AG04450 (cell line): Measurements from ENCODE around the gene ZCWPW2. TPM values are rescaled to one million over a fixed set of nuclear protein-coding genes. Genes with fewer than 3 reads are reported as not detected.

Experiments used
- CTCF ChIA-PET: fragments of 300-600, 350-600 bp; formaldehyde crosslinking; extraction: SDS; loops from one replicate; lab custom pipeline; 2022; ENCODE audit warnings: antibody characterized with exemption, inconsistent platforms; lab: Charles Lee
- POLR2A ChIA-PET: fragments of 350-600 bp; formaldehyde crosslinking; extraction: SDS; loops from one replicate; lab custom pipeline; 2021; ENCODE audit warnings: antibody characterized with exemption, inconsistent platforms; lab: Yijun Ruan, JAX
- DNase-seq: peaks from one replicate; pipeline ENCODE4 v3.0.0-alpha.2; 2011; ENCODE audit warnings: low read depth, low spot score
- H3K27ac ChIP-seq: one replicate; pipeline ENCODE4 v1.5.1; 2012; ENCODE audit warnings: low read depth, low read length, control low read depth
- H3K27me3 ChIP-seq: one replicate; pipeline ENCODE4 v1.6.0; 2012; ENCODE audit warnings: low read length; ENCODE audit not compliant: control insufficient read depth, insufficient read depth
- H3K4me3 ChIP-seq: 2 replicates; pipeline ENCODE4 v1.5.1; 2011; ENCODE audit warnings: mild to moderate bottlenecking, low read depth, low read length, control low read depth
- H3K9me3 ChIP-seq: 2 replicates; pipeline ENCODE4 v1.5.1; 2012; ENCODE audit warnings: low read length; ENCODE audit not compliant: control insufficient read depth, insufficient read depth
- polyA plus RNA-seq: library from polyadenylated mRNA; depleted of rRNA; stranded (reverse); fragments of >200 nt; gene quantifications from 2 replicates; pipeline ENCODE4 v1.2.3, GENCODE V29; 2011
- TF ChIP-seq, protein P1 (sequence below): IDR thresholded peaks from 2 replicates; pipeline ENCODE4 v1.5.1; 2011; ENCODE audit warnings: low read depth, low read length, control low read depth, inconsistent platforms

ZCWPW2 gene
- polyA plus RNA-seq, 1 experiment = 0.76 TPM

- Histone ChIP-seq H3K9me3 (no peaks in the 10 kb centered on the region), H3K27ac (no peak overlapping the region), H3K4me3 (no peak overlapping the region), H3K27me3 (no peaks in the 10 kb centered on the region)
- POLR2A ChIA-PET = no interaction called here
- CTCF ChIA-PET = interaction anchor here (1.5 kb wide), 1 partner anchor 29 kb away, joined by 4 read pairs; no protein-coding TSS in a partner anchor
- DNase-seq = no peak
- TF ChIP-seq, protein P1, sequence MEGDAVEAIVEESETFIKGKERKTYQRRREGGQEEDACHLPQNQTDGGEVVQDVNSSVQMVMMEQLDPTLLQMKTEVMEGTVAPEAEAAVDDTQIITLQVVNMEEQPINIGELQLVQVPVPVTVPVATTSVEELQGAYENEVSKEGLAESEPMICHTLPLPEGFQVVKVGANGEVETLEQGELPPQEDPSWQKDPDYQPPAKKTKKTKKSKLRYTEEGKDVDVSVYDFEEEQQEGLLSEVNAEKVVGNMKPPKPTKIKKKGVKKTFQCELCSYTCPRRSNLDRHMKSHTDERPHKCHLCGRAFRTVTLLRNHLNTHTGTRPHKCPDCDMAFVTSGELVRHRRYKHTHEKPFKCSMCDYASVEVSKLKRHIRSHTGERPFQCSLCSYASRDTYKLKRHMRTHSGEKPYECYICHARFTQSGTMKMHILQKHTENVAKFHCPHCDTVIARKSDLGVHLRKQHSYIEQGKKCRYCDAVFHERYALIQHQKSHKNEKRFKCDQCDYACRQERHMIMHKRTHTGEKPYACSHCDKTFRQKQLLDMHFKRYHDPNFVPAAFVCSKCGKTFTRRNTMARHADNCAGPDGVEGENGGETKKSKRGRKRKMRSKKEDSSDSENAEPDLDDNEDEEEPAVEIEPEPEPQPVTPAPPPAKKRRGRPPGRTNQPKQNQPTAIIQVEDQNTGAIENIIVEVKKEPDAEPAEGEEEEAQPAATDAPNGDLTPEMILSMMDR = no peak
These were observed 156.5 kb downstream of the ZCWPW2 start for GRCh38 chr3:28504976-28505375.

DNA sequence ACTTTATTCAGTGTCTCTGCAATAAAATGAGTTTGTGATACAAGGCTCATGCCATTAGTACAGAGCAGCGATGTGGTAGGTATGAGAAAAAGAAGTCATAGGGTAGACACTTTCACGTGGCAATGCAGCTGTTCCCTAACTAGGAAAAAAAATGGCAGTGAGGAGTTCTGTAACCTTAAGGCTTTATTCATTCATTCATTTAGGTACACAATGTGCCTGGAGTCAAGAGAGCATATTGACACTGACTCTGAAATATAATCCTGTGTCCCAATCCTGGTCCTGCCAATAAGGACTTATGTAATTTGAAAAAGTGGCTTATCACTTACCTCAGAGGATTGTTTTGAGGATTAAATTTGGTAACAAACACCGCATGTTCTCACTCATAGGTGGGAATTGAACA lies 173.1 kb downstream of the ZCWPW2 start:
- ChIA-PET POLR2A (no interaction called here), CTCF (no interaction called here)
- H3K9me3 ChIP-seq = no peaks in the 10 kb centered on the region
- TF ChIP-seq, protein P1 = no peak
- no peak overlapping the region for H3K4me3 ChIP-seq
- DNase-seq = no peak
- no peak overlapping the region for H3K27ac ChIP-seq
- H3K27me3 ChIP-seq = no peaks in the 10 kb centered on the region

DNA sequence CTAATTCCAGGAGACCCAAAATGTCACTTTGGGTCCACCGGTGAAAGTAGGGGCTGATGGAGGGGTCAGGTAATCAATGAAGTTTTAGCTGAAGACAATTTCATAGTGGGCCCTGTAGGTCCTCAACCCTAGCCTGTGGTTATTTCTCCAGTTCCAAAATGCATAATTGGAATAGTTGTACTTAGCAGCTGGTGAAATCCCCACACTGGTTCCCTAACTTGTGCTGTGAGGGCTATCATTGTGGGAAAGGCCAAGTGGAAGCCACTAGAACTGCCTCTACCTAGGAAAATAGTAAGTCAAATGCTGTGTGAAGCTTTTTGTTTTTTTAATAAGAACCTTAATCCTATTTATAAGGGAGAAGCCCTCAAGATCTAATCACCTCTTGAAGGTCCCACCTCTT lies 193.8 kb downstream of the ZCWPW2 start:
- DNase-seq = no peak
- no peak overlapping the region for H3K4me3 ChIP-seq
- TF ChIP-seq, protein P1 = no peak
- ChIA-PET POLR2A (no interaction called here), CTCF (no interaction called here)
- H3K27ac ChIP-seq = no peak overlapping the region
- H3K27me3 ChIP-seq = no peaks in the 10 kb centered on the region
- no peaks in the 10 kb centered on the region for H3K9me3 ChIP-seq

DNA sequence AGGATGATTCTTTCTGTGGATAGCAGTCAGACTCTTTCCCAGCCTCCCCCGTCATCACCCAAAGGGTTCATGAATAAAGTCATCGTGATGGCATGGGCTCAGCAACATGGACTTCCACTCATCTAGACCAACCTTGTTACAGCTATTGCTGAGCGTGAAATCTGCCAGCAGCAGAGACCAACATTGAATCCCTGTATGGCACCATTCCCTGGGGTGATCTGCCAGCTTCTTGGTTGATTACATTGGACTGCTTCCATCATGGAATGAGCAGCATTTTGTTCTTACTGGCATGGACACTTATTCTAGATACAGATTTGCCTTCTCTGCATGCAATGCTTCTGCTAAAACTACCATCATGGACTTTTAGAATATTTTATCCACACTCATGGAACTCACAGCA lies 195.7 kb downstream of the ZCWPW2 start:
- no peak for DNase-seq
- no peak overlapping the region for H3K27ac ChIP-seq
- no peak overlapping the region for H3K4me3 ChIP-seq
- no peaks in the 10 kb centered on the region for H3K27me3 ChIP-seq
- ChIA-PET CTCF (no interaction called here), POLR2A (no interaction called here)
- TF ChIP-seq, protein P1 = no peak
- no peaks in the 10 kb centered on the region for H3K9me3 ChIP-seq

DNA sequence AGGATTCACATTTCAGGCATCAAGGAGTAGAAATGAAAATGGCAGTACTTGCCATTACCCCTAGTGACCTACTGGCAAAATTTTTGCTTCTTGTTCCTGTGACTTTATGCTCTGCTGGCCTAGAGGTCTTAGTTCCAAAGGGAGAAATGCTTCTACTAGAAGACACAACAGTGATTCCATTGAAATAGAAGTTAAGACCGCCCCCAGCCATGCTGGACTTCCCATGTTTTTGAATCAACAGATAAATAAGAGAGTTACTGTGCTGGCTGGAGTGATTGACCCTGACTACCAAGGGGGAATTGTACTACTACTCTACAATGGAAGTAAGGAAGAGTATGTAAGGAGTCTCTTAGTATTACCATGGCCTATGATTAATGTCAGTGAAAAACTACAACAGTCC lies 196.3 kb downstream of the ZCWPW2 start:
- Histone ChIP-seq H3K4me3 (no peak overlapping the region), H3K27me3 (no peaks in the 10 kb centered on the region), H3K9me3 (no peaks in the 10 kb centered on the region), H3K27ac (no peak overlapping the region)
- TF ChIP-seq, protein P1 = no peak
- ChIA-PET CTCF (no interaction called here), POLR2A (no interaction called here)
- DNase-seq = no peak
